ENCODE results near the gene MTREX. TPM values are rescaled to one million over a fixed set of nuclear protein-coding genes. Genes with fewer than 3 reads are reported as not detected.
A peak's percentile ranks its signal among the peaks of the same experiment; 100 is the strongest.

MTREX gene
- total RNA-seq, 2 donors from 2014 or later: 46.6 to 73.5 TPM

GRCh38 chr5:55437859-55438206 is 130.0 kb downstream of the MTREX start:
- Histone ChIP-seq H3K27ac (peak overlapping the region; percentile 71 to 75), H3K9me3 (no peaks in the 10 kb centered on the region), H3K36me3 (peaks cover 0 to 13% of the 10 kb centered on the region in 2 donors), H3K27me3 (replicated peaks; ENCODE audit: insufficient read depth) (no peaks in the 10 kb centered on the region), H3K4me1 (replicated peaks) (peaks cover 14% of the 10 kb centered on the region), H3K4me3 (no peak overlapping the region)
- intact Hi-C loops (cut with DNase I): loop anchor here (2.0 to 5.0 kb wide), 2 partner anchors 97 to 164 kb away; partner anchors contain the start of gene PLPP1
- no peak for TF ChIP-seq CTCF (IDR thresholded peaks at IDR 0.05)
- TF ChIP-seq POLR2A (IDR thresholded peaks at IDR 0.05): no peak
- TF ChIP-seq POLR2AphosphoS5 (IDR thresholded peaks at IDR 0.05): no peak
- 68% methylated on average over 2 of the region's 2 CpGs for WGBS
- no peak for DNase-seq (ENCODE audit: low spot score)

DNA sequence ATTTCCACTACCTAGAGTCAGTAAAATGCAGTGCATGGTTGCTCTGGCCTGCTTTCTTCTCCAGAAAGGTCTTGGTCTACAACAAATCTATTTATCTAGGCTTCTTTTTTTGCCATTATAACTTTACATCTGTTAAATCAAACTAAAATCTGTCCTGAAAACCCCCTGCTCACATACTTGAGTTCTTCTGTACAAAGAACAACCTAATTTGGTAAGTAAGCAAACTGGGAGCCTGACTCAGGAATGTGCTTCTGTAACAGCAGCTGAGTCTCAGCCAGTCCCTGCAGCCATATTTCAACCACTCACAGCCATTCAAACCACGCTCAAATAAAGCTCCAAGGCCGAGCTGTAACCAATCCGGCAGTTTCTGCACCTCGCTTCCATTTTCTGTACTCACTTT is 131.2 kb downstream of the MTREX start:
- TF ChIP-seq POLR2AphosphoS5 (IDR thresholded peaks at IDR 0.05) (peak; percentile 20), CTCF (IDR thresholded peaks at IDR 0.05) (no peak)
- Histone ChIP-seq H3K9me3 (no peaks in the 10 kb centered on the region), H3K36me3 (peaks cover 0 to 13% of the 10 kb centered on the region in 2 donors), H3K27me3 (replicated peaks; ENCODE audit: insufficient read depth) (no peaks in the 10 kb centered on the region), H3K4me3 (no peak overlapping the region), H3K4me1 (replicated peaks) (peaks cover 14% of the 10 kb centered on the region), H3K27ac (peak overlapping the region; percentile 71 to 75)
- intact Hi-C loops (cut with DNase I): loop anchor here (2.0 to 5.0 kb wide), 2 partner anchors 96 to 163 kb away; partner anchors contain the start of gene PLPP1
- DNase-seq (ENCODE audit: low spot score): no peak
- WGBS: 33% methylated on average over 4 of the region's 4 CpGs

DNA sequence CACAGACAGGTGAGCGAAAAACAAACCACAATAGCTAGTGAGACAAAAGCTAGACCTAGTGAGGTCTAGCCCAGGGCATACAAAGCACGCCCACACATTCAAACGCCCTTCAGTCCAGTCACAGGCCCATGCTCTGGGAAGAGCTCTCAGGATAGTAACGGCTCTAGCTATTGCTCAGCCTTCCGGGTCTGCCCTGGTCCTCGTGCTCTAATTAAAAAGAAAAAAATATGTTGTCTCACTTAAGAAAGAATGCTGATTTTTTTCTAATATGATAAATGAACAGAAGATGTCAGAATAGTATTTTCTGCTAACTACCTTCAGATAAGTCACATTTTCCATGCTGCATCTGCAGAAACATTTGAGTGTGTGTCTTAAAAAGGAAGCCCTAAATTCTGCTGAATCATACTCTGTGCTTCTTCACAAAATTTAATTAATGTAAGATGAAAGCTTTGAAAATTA is 132.4 kb downstream of the MTREX start:
- no peaks in the 10 kb centered on the region for H3K9me3 ChIP-seq
- no peak for TF ChIP-seq POLR2AphosphoS5 (IDR thresholded peaks at IDR 0.05)
- no peak for TF ChIP-seq CTCF (IDR thresholded peaks at IDR 0.05)
- TF ChIP-seq POLR2A (IDR thresholded peaks at IDR 0.05): no peak
- DNase-seq (ENCODE audit: low spot score): no peak
- intact Hi-C loops (cut with DNase I): no loop called here
- H3K4me3 ChIP-seq: no peak overlapping the region
- H3K27ac ChIP-seq: peak overlapping the region; percentile 71 to 75
- no peaks in the 10 kb centered on the region for H3K27me3 ChIP-seq (replicated peaks; ENCODE audit: insufficient read depth)
- WGBS: 65% methylated on average over 6 of the region's 6 CpGs
- peaks cover 0 to 13% of the 10 kb centered on the region in 2 donors for H3K36me3 ChIP-seq
- H3K4me1 ChIP-seq (replicated peaks): peaks cover 14% of the 10 kb centered on the region

GRCh38 chr5:55441107-55441771 is 133.4 kb downstream of the MTREX start:
- Histone ChIP-seq H3K4me1 (replicated peaks) (peaks cover 14% of the 10 kb centered on the region), H3K27me3 (replicated peaks; ENCODE audit: insufficient read depth) (no peaks in the 10 kb centered on the region), H3K27ac (peak overlapping the region in 1 of 2 donors; percentile 71), H3K9me3 (no peaks in the 10 kb centered on the region), H3K36me3 (peaks cover 0 to 13% of the 10 kb centered on the region in 2 donors), H3K4me3 (no peak overlapping the region)
- WGBS: 68% methylated on average over 3 of the region's 3 CpGs
- intact Hi-C loops (cut with DNase I): no loop called here
- TF ChIP-seq CTCF (IDR thresholded peaks at IDR 0.05) (no peak), POLR2AphosphoS5 (IDR thresholded peaks at IDR 0.05) (no peak), POLR2A (IDR thresholded peaks at IDR 0.05) (no peak)
- DNase-seq (ENCODE audit: low spot score): no peak

GRCh38 chr5:55441954-55442353 is 134.2 kb downstream of the MTREX start:
- no peaks in the 10 kb centered on the region for H3K9me3 ChIP-seq
- H3K4me3 ChIP-seq: no peak overlapping the region
- H3K27ac ChIP-seq: peak overlapping the region in 1 of 2 donors; percentile 71
- peaks cover 13% of the 10 kb centered on the region for H3K4me1 ChIP-seq (replicated peaks)
- intact Hi-C loops (cut with DNase I): no loop called here
- 70% methylated on average over 1 of the region's 1 CpG for WGBS
- TF ChIP-seq POLR2AphosphoS5 (IDR thresholded peaks at IDR 0.05) (no peak), POLR2A (IDR thresholded peaks at IDR 0.05) (no peak), CTCF (IDR thresholded peaks at IDR 0.05) (no peak)
- H3K27me3 ChIP-seq (replicated peaks; ENCODE audit: insufficient read depth): no peaks in the 10 kb centered on the region
- DNase-seq (ENCODE audit: low spot score): no peak
- H3K36me3 ChIP-seq: peaks cover 0 to 13% of the 10 kb centered on the region in 2 donors
